HEK293 (cell line): ENCODE measurements around the gene MTURN.

Experiments used
- ZNF501 ChIP-seq: fragments of 450-650 bp; formaldehyde crosslinking; IDR thresholded peaks from 2 replicates; pipeline ENCODE4 v1.5.1; 2016; ENCODE audit warnings: missing biosample characterization, missing genetic modification characterization
- TF ChIP-seq, protein P1 (sequence below): fragments of 450-650 bp; formaldehyde crosslinking; IDR thresholded peaks from 2 replicates; pipeline ENCODE4 v1.5.1; 2016; ENCODE audit warnings: missing biosample characterization, missing genetic modification characterization
- TF ChIP-seq, protein P2 (sequence below): fragments of 450-650 bp; formaldehyde crosslinking; IDR thresholded peaks from 2 replicates; pipeline ENCODE4 v1.5.1; 2016; ENCODE audit warnings: missing biosample characterization, missing genetic modification characterization, low read depth

DNA sequence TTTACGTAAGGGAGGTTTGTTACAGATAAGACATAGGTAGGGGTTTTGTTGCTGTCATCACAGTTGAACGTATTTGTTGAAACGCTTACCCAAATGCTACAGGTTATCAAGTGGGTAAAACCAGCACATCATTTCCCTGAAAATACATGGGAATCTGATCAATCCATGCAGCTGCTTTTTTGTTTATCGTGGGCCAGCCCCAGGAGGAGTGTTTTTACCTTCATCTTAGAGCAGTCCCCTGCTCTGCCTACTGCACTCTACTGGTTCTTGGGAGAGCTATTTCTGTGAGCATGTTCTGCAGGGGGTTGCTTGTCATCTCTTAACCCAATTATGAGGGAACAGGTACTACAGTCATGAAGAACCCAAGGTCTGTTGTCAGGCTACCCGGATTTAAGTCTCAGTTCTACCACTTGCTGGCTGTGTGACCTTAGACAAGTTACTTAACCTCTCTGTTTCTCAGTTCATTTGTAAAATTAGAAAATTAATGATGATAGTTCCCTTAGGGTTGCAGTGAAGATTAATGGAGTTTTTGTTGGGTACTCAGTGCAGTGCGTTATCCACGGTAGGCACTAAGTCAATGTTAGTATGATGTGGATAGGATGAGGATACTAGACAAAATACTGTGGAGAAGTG, 15.0 kb downstream of the MTURN start:
- TF ChIP-seq, protein P1, sequence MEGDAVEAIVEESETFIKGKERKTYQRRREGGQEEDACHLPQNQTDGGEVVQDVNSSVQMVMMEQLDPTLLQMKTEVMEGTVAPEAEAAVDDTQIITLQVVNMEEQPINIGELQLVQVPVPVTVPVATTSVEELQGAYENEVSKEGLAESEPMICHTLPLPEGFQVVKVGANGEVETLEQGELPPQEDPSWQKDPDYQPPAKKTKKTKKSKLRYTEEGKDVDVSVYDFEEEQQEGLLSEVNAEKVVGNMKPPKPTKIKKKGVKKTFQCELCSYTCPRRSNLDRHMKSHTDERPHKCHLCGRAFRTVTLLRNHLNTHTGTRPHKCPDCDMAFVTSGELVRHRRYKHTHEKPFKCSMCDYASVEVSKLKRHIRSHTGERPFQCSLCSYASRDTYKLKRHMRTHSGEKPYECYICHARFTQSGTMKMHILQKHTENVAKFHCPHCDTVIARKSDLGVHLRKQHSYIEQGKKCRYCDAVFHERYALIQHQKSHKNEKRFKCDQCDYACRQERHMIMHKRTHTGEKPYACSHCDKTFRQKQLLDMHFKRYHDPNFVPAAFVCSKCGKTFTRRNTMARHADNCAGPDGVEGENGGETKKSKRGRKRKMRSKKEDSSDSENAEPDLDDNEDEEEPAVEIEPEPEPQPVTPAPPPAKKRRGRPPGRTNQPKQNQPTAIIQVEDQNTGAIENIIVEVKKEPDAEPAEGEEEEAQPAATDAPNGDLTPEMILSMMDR (tag by site-specific recombination), result no peak
- TF ChIP-seq, protein P2, sequence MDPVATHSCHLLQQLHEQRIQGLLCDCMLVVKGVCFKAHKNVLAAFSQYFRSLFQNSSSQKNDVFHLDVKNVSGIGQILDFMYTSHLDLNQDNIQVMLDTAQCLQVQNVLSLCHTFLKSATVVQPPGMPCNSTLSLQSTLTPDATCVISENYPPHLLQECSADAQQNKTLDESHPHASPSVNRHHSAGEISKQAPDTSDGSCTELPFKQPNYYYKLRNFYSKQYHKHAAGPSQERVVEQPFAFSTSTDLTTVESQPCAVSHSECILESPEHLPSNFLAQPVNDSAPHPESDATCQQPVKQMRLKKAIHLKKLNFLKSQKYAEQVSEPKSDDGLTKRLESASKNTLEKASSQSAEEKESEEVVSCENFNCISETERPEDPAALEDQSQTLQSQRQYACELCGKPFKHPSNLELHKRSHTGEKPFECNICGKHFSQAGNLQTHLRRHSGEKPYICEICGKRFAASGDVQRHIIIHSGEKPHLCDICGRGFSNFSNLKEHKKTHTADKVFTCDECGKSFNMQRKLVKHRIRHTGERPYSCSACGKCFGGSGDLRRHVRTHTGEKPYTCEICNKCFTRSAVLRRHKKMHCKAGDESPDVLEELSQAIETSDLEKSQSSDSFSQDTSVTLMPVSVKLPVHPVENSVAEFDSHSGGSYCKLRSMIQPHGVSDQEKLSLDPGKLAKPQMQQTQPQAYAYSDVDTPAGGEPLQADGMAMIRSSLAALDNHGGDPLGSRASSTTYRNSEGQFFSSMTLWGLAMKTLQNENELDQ (tag by site-specific recombination), result no peak
- TF ChIP-seq ZNF501 (tag by site-specific recombination), result no peak
